Activated CD8-positive, alpha-beta T cell treated with anti-CD3 and anti-CD28 coated beads for 36 hours (primary cell): ENCODE measurements around the gene GFRA4. TPM values are rescaled to one million over a fixed set of nuclear protein-coding genes. Genes with fewer than 3 reads are reported as not detected.

Experiments used
- ATAC-seq: fragments of 200-7000 bp; cut with Tn5 transposase; one replicate; pipeline ENCODE4 v1.10.0; 2021; ENCODE audit warnings: mild to moderate bottlenecking, moderate library complexity
- CTCF ChIA-PET: fragments of 350-600 bp; sonication (Branson Sonifier 250); formaldehyde crosslinking; loops from one replicate; lab custom pipeline; 2021; ENCODE audit warnings: antibody characterized with exemption; lab: Charles Lee
- POLR2A ChIA-PET: fragments of 350-600 bp; sonication (Branson Sonifier 250); formaldehyde crosslinking; loops from one replicate; lab custom pipeline; 2021; ENCODE audit warnings: antibody characterized with exemption; lab: Charles Lee
- DNase-seq: peaks from one replicate; pipeline ENCODE4 v3.0.0-alpha.2; 2020
- H3K27ac Mint-ChIP-seq: one replicate; pipeline ENCODE4 v1.8.0; 2021; ENCODE audit warnings: mild to moderate bottlenecking, mixed read lengths
- H3K27me3 Mint-ChIP-seq: one replicate; pipeline ENCODE4 v1.8.0; 2021; ENCODE audit warnings: mixed read lengths
- H3K36me3 Mint-ChIP-seq: one replicate; pipeline ENCODE4 v1.8.0; 2021; ENCODE audit warnings: low read depth, mixed read lengths
- H3K4me1 Mint-ChIP-seq: one replicate; pipeline ENCODE4 v1.8.0; 2021; ENCODE audit warnings: low read depth, mixed read lengths
- H3K4me3 Mint-ChIP-seq: one replicate; pipeline ENCODE4 v1.8.0; 2021; ENCODE audit warnings: mild to moderate bottlenecking, moderate library complexity, mixed read lengths
- H3K9me3 Mint-ChIP-seq: one replicate; pipeline ENCODE4 v1.8.0; 2021; ENCODE audit warnings: mixed read lengths
- CTCF ChIP-seq: fragments of 200-600 bp; IDR thresholded peaks from one replicate; pipeline ENCODE4 v1.8.0; 2022; ENCODE audit warnings: antibody characterized with exemption, mild to moderate bottlenecking
- intact Hi-C: fragments of 100-400 bp; cut with micrococcal nuclease; formaldehyde crosslinking; loops from one replicate; pipeline ENCODE4 v1.10.0; 2022
- total RNA-seq, 2 experiments: library from RNA; stranded (reverse); gene quantifications; one replicate each; pipeline ENCODE4 v1.2.3, GENCODE V29; 2021

Gene GFRA4
- total RNA-seq, 2 experiments from 2014 or later: not detected

- intact Hi-C loops: loop anchor here (5.0 kb wide), 1 partner anchor 35 kb away; the partner anchor contains the start of gene SIGLEC1
- DNase-seq: no peak
- peaks cover 2% of the 10 kb centered on the region for H3K4me1 Mint-ChIP-seq
- peaks cover 48% of the 10 kb centered on the region for H3K27me3 Mint-ChIP-seq
- H3K4me3 Mint-ChIP-seq: no peak overlapping the region
- no peak overlapping the region for H3K27ac Mint-ChIP-seq
- no peak for ATAC-seq
- no peaks in the 10 kb centered on the region for H3K9me3 Mint-ChIP-seq
- POLR2A ChIA-PET: no interaction called here
- no peaks in the 10 kb centered on the region for H3K36me3 Mint-ChIP-seq
- CTCF ChIA-PET: interaction anchor here (1.1 to 5.2 kb wide), 14 partner anchors 10 to 407 kb away, joined by 4 to 79 read pairs (median 8); no protein-coding TSS in a partner anchor
- TF ChIP-seq CTCF: no peak
Observed at GRCh38 chr20:3677733-3678132, 14.5 kb upstream of the GFRA4 start.

- Mint-ChIP-seq H3K9me3 (no peaks in the 10 kb centered on the region), H3K27me3 (peaks cover 40% of the 10 kb centered on the region), H3K4me1 (peaks cover 2% of the 10 kb centered on the region), H3K4me3 (no peak overlapping the region), H3K36me3 (no peaks in the 10 kb centered on the region), H3K27ac (no peak overlapping the region)
- DNase-seq: no peak
- intact Hi-C loops: loop anchor here (5.0 kb wide), 1 partner anchor 37 kb away; the partner anchor contains the start of gene SIGLEC1
- ChIA-PET POLR2A (no interaction called here), CTCF (interaction anchor here (1.1 to 5.2 kb wide), 15 partner anchors 8 to 255 kb away, joined by 3 to 79 read pairs (median 6); no protein-coding TSS in a partner anchor)
- no peak for TF ChIP-seq CTCF
- ATAC-seq: no peak
Observed at GRCh38 chr20:3674995-3675900, 12.0 kb upstream of the GFRA4 start.

GRCh38 chr20:3674447-3674846 is 11.2 kb upstream of the GFRA4 start:
- DNase-seq (no peak), ATAC-seq (no peak)
- Mint-ChIP-seq H3K9me3 (no peaks in the 10 kb centered on the region), H3K27me3 (peaks cover 44% of the 10 kb centered on the region), H3K36me3 (no peaks in the 10 kb centered on the region), H3K4me3 (no peak overlapping the region), H3K4me1 (peaks cover 2% of the 10 kb centered on the region), H3K27ac (no peak overlapping the region)
- CTCF ChIA-PET: interaction anchor here (1.1 to 1.4 kb wide), 4 partner anchors 11 to 256 kb away, joined by 3 to 6 read pairs (median 4); no protein-coding TSS in a partner anchor
- intact Hi-C loops: no loop called here
- POLR2A ChIA-PET: no interaction called here
- TF ChIP-seq CTCF: no peak

- ChIA-PET CTCF (interaction anchor here (1.1 to 2.4 kb wide), 5 partner anchors 12 to 118 kb away, joined by 3 to 10 read pairs (median 4); no protein-coding TSS in a partner anchor), POLR2A (interaction anchor here (0.6 to 1.0 kb wide), 2 partner anchors 19 to 307 kb away, joined by 3 read pairs; no protein-coding TSS in a partner anchor)
- intact Hi-C loops: no loop called here
- peaks cover 43% of the 10 kb centered on the region for H3K27me3 Mint-ChIP-seq
- peaks cover 2% of the 10 kb centered on the region for H3K4me1 Mint-ChIP-seq
- H3K4me3 Mint-ChIP-seq: no peak overlapping the region
- no peak overlapping the region for H3K27ac Mint-ChIP-seq
- H3K9me3 Mint-ChIP-seq: no peaks in the 10 kb centered on the region
- no peak for DNase-seq
- no peaks in the 10 kb centered on the region for H3K36me3 Mint-ChIP-seq
- TF ChIP-seq CTCF: no peak
- ATAC-seq: no peak
Observed at GRCh38 chr20:3673221-3674070, 10.2 kb upstream of the GFRA4 start.
